Small intestine (tissue), 7 donors: ENCODE data around the gene CAMTA1. TPM values are rescaled to one million over a fixed set of nuclear protein-coding genes. Genes with fewer than 3 reads are reported as not detected.
"Not testable (repeated sequence)": the region's sequence is repeated elsewhere in the genome, so short reads cannot be mapped to it uniquely, and the experiment has no call there.

Experiments used
- DNase-seq, 2 donors: peaks; one replicate each; pipeline versions ENCODE4 v3.0.0 to v3.0.0-alpha.2; 2013
- FAIRE-seq: peaks from 2 replicates; lab custom pipeline; 2012; peaks lifted over from hg19 to GRCh38; lab: Jason Lieb, UNC
- H3K27ac ChIP-seq, 3 donors: one replicate each; pipeline ENCODE4 v1.5.1; 2013; ENCODE audit warnings: low read length in 2 of 3, mild to moderate bottlenecking in 2 of 3, control low read depth in 1 of 3, inconsistent platforms in 1 of 3, low read depth in 1 of 3, moderate library complexity in 1 of 3
- H3K27me3 ChIP-seq, 3 donors: one replicate each; pipeline ENCODE4 v1.6.1; 2013; ENCODE audit warnings: low read length in 3 of 3, inconsistent platforms in 1 of 3; ENCODE audit not compliant: control insufficient read depth in 3 of 3, insufficient read depth in 3 of 3
- H3K36me3 ChIP-seq, 3 donors: one replicate each; pipeline ENCODE4 v1.6.1; 2013; ENCODE audit warnings: low read length in 3 of 3, inconsistent platforms in 1 of 3, low read depth in 1 of 3, mild to moderate bottlenecking in 1 of 3, moderate library complexity in 1 of 3; ENCODE audit not compliant: control insufficient read depth in 3 of 3, insufficient read depth in 2 of 3
- H3K4me1 ChIP-seq, 3 donors: one replicate each; pipeline ENCODE4 v1.6.1; 2013; ENCODE audit warnings: low read length in 2 of 3, inconsistent platforms in 1 of 3, low read depth in 1 of 3, mild to moderate bottlenecking in 1 of 3, moderate library complexity in 1 of 3; ENCODE audit not compliant: control insufficient read depth in 3 of 3, insufficient read depth in 2 of 3
- H3K4me3 ChIP-seq, 3 donors: one replicate each; pipeline ENCODE4 v1.5.1; 2013; ENCODE audit warnings: low read length in 3 of 3, control low read depth in 1 of 3, inconsistent platforms in 1 of 3, low read depth in 1 of 3, mild to moderate bottlenecking in 1 of 3, moderate library complexity in 1 of 3
- H3K9me3 ChIP-seq, 2 donors: one replicate each; pipeline ENCODE4 v1.6.1; 2013; ENCODE audit warnings: low read depth in 1 of 2, low read length in 1 of 2; ENCODE audit not compliant: control insufficient read depth in 2 of 2, insufficient read depth in 1 of 2
- WGBS, 3 donors: extraction: QIAGEN DNeasy Blood & Tissue Kit; methylation state at CpG; one replicate each; pipeline ENCODE4 v1.1.7; 2013; 5-methylcytosine and 5-hydroxymethylcytosine counted together
- polyA plus RNA-seq, 4 donors: library from polyadenylated mRNA; stranded (reverse) in 3 of 4; unstranded in 1 of 4; fragments of 200-250 nt in 3 of 4; fragments of 120-200 nt in 1 of 4; gene quantifications; one replicate each; pipeline versions ENCODE4 v1.2.1 to v1.2.3, GENCODE V29; 2013
- donor health status: healthy with polysubstance abuse.
- donor health status: control.
- donor health status: control.
- donor health status: Bipolar disorder and iron deficiency.
- donor health status: healthy.

The CAMTA1 gene
- polyA plus RNA-seq, 4 donors = 57.6 to 177 (median 147) TPM

GRCh38 chr1:7375781-7376660 is 590.8 kb downstream of the CAMTA1 start:
- Histone ChIP-seq H3K27me3 (peaks cover 0 to 4% (median 0%) of the 10 kb centered on the region in 3 donors), H3K4me3 (no peak overlapping the region), H3K9me3 (no peaks in the 10 kb centered on the region), H3K4me1 (no peaks in the 10 kb centered on the region), H3K36me3 (no peaks in the 10 kb centered on the region), H3K27ac (no peak overlapping the region)
- WGBS, 3 donors = 84 to 87% (median 86%) methylated on average over 9 of the region's 9 CpGs
- FAIRE-seq = no peak
- no peak for DNase-seq

GRCh38 chr1:7376676-7377075 is 591.4 kb downstream of the CAMTA1 start:
- Histone ChIP-seq H3K36me3 (no peaks in the 10 kb centered on the region), H3K4me1 (no peaks in the 10 kb centered on the region), H3K9me3 (no peaks in the 10 kb centered on the region), H3K27me3 (peaks cover 0 to 4% (median 0%) of the 10 kb centered on the region in 3 donors), H3K27ac (no peak overlapping the region), H3K4me3 (no peak overlapping the region)
- WGBS, 3 donors = 88 to 92% (median 90%) methylated on average over 4 of the region's 4 CpGs
- DNase-seq = no peak
- no peak for FAIRE-seq

- Histone ChIP-seq H3K4me1 (no peaks in the 10 kb centered on the region), H3K9me3 (peaks cover 0 to 3% of the 10 kb centered on the region in 2 donors), H3K27ac (no peak overlapping the region), H3K4me3 (no peak overlapping the region), H3K27me3 (peaks cover 0 to 4% (median 0%) of the 10 kb centered on the region in 3 donors), H3K36me3 (no peaks in the 10 kb centered on the region)
- no peak for DNase-seq
- FAIRE-seq = no peak
- 86 to 90% (median 90%) methylated on average over 14 of the region's 14 CpGs for WGBS, 3 donors
These were observed 593.3 kb downstream of the CAMTA1 start for GRCh38 chr1:7378346-7379130.

GRCh38 chr1:7379441-7379971 is 594.3 kb downstream of the CAMTA1 start:
- Histone ChIP-seq H3K36me3 (no peaks in the 10 kb centered on the region), H3K4me1 (no peaks in the 10 kb centered on the region), H3K27ac (no peak overlapping the region), H3K9me3 (peaks cover 0 to 3% of the 10 kb centered on the region in 2 donors), H3K4me3 (no peak overlapping the region), H3K27me3 (peaks cover 0 to 4% (median 0%) of the 10 kb centered on the region in 3 donors)
- 26 to 42% (median 41%) methylated on average over 18 of the region's 18 CpGs for WGBS, 3 donors
- DNase-seq = peak in 1 of 2 donors; percentile 10
- FAIRE-seq = no peak

GRCh38 chr1:7380068-7380467 is 594.8 kb downstream of the CAMTA1 start:
- not testable (repeated sequence) for H3K27ac ChIP-seq, H3K4me3 ChIP-seq, DNase-seq, H3K36me3 ChIP-seq, H3K9me3 ChIP-seq, H3K4me1 ChIP-seq, H3K27me3 ChIP-seq, FAIRE-seq
- WGBS, 3 donors = 89 to 92% (median 90%) methylated on average over 9 of the region's 9 CpGs

- DNase-seq (no peak), FAIRE-seq (no peak)
- WGBS, 3 donors = 67 to 82% (median 67%) methylated on average over 3 of the region's 3 CpGs
- no peaks in the 10 kb centered on the region for H3K36me3 ChIP-seq
- H3K4me1 ChIP-seq = no peaks in the 10 kb centered on the region
- H3K27ac ChIP-seq = no peak overlapping the region
- peaks cover 0 to 3% of the 10 kb centered on the region in 2 donors for H3K9me3 ChIP-seq
- H3K27me3 ChIP-seq = peaks cover 0 to 4% (median 0%) of the 10 kb centered on the region in 3 donors
- H3K4me3 ChIP-seq = no peak overlapping the region
These were observed 595.5 kb downstream of the CAMTA1 start for GRCh38 chr1:7380712-7381111.

- H3K27ac ChIP-seq, H3K4me3 ChIP-seq, FAIRE-seq, H3K36me3 ChIP-seq, H3K27me3 ChIP-seq, H3K4me1 ChIP-seq, H3K9me3 ChIP-seq, DNase-seq: not testable (repeated sequence)
- 56 to 82% (median 62%) methylated on average over 2 to 3 of the region's 3 CpGs for WGBS, 3 donors
These were observed 596.5 kb downstream of the CAMTA1 start for GRCh38 chr1:7381729-7382128.

- DNase-seq = no peak
- H3K27ac ChIP-seq = no peak overlapping the region
- FAIRE-seq = no peak
- H3K4me1 ChIP-seq = no peaks in the 10 kb centered on the region
- H3K4me3 ChIP-seq = no peak overlapping the region
- H3K27me3 ChIP-seq = peaks cover 0 to 4% (median 0%) of the 10 kb centered on the region in 3 donors
- 80 to 86% (median 86%) methylated on average over 6 of the region's 6 CpGs for WGBS, 3 donors
- peaks cover 0 to 3% of the 10 kb centered on the region in 2 donors for H3K9me3 ChIP-seq
- H3K36me3 ChIP-seq = no peaks in the 10 kb centered on the region
These were observed 597.7 kb downstream of the CAMTA1 start for GRCh38 chr1:7382971-7383370.
